H1 (cell line): Measurements from ENCODE around the gene TEDC1. TPM values are rescaled to one million over a fixed set of nuclear protein-coding genes. Genes with fewer than 3 reads are reported as not detected.

Experiments used
- CTCF ChIA-PET: fragments of 300-600 bp; sonication (Branson Sonifier 250); formaldehyde crosslinking; loops from one replicate; lab custom pipeline; 2021; ENCODE audit not compliant: partially characterized antibody; lab: Charles Lee
- POLR2A ChIA-PET: fragments of 300-600 bp; sonication (Branson Sonifier 250); formaldehyde crosslinking; loops from one replicate; lab custom pipeline; 2021; ENCODE audit warnings: inconsistent platforms; ENCODE audit not compliant: partially characterized antibody; lab: Charles Lee
- DNase-seq, 2 experiments: peaks; one replicate each; pipeline versions ENCODE4 v3.0.0 to v3.0.0-alpha.2; 2010 to 2022; ENCODE audit warnings: low spot score in 2 of 2, low read depth in 1 of 2, mixed read lengths in 1 of 2
- FAIRE-seq: peaks from 2 replicates; lab custom pipeline; 2011; peaks lifted over from hg19 to GRCh38; lab: Jason Lieb, UNC
- H2AFZ ChIP-seq: 2 replicates; pipeline ENCODE4 v1.8.1; 2012; ENCODE audit warnings: low read length, inconsistent platforms
- H2AK5ac ChIP-seq: 2 replicates; pipeline ENCODE4 v1.6.1; 2013; ENCODE audit warnings: low read depth, low read length
- H2BK120ac ChIP-seq: replicated peaks from 2 replicates; pipeline ENCODE3; 2013; ENCODE audit warnings: low read depth, low read length, inconsistent platforms
- H2BK12ac ChIP-seq: 2 replicates; pipeline ENCODE4 v1.6.1; 2013; ENCODE audit warnings: low read depth, low read length
- H2BK15ac ChIP-seq: 2 replicates; pipeline ENCODE4 v1.6.1; 2013; ENCODE audit warnings: low read length
- H2BK20ac ChIP-seq: 2 replicates; pipeline ENCODE4 v1.6.1; 2013; ENCODE audit warnings: low read length
- H2BK5ac ChIP-seq: 2 replicates; pipeline ENCODE4 v1.6.1; 2013; ENCODE audit warnings: low read depth, low read length
- H3K14ac ChIP-seq: 2 replicates; pipeline ENCODE4 v1.6.1; 2013; ENCODE audit warnings: inconsistent platforms; ENCODE audit not compliant: insufficient read length
- H3K18ac ChIP-seq: 2 replicates; pipeline ENCODE4 v1.6.1; 2013; ENCODE audit warnings: low read length; ENCODE audit errors: extremely low read depth
- H3K23ac ChIP-seq: 2 replicates; pipeline ENCODE4 v1.6.1; 2013; ENCODE audit warnings: inconsistent platforms; ENCODE audit not compliant: insufficient read length
- H3K23me2 ChIP-seq: 2 replicates; pipeline ENCODE4 v1.6.1; 2013; ENCODE audit warnings: low read depth, low read length
- H3K27ac ChIP-seq: 2 replicates; pipeline ENCODE4 v1.6.1; 2011; ENCODE audit warnings: low read depth, low read length, inconsistent platforms
- H3K27me3 ChIP-seq, 4 experiments: replicated peaks in 1 of 4; 1 replicate in 1 of 4; 2 replicates in 3 of 4; pipeline versions ENCODE4 v1.6.1 to v1.8.1; 2011 to 2013; ENCODE audit warnings: low read length in 3 of 4, mild to moderate bottlenecking in 3 of 4, inconsistent platforms in 2 of 4, mixed read lengths in 2 of 4, moderate library complexity in 1 of 4; ENCODE audit not compliant: control insufficient read depth in 3 of 4, insufficient read depth in 3 of 4; ENCODE audit errors: extremely low read depth in 1 of 4
- H3K36me3 ChIP-seq, 4 experiments: 2 replicates each; pipeline versions ENCODE4 v1.6.1 to v1.8.1; 2011 to 2013; ENCODE audit warnings: mild to moderate bottlenecking in 4 of 4, low read length in 3 of 4, moderate library complexity in 2 of 4, control low read depth in 1 of 4, inconsistent platforms in 1 of 4; ENCODE audit not compliant: insufficient read depth in 4 of 4, control insufficient read depth in 2 of 4
- H3K4ac ChIP-seq: replicated peaks from 2 replicates; pipeline ENCODE3; 2013; ENCODE audit warnings: low read length, low read depth, mixed read lengths, inconsistent platforms; ENCODE audit not compliant: insufficient read length
- H3K4me1 ChIP-seq, 4 experiments: replicated peaks in 1 of 4; 1 replicate in 1 of 4; 2 replicates in 3 of 4; pipeline versions ENCODE4 v1.6.1 to v1.8.1; 2011 to 2013; ENCODE audit warnings: low read length in 3 of 4, inconsistent platforms in 2 of 4, mixed read lengths in 1 of 4; ENCODE audit not compliant: insufficient read depth in 4 of 4, control insufficient read depth in 3 of 4
- H3K4me2 ChIP-seq, 2 experiments: 2 replicates each; pipeline versions ENCODE4 v1.6.1 to v1.8.1; 2011 to 2013; ENCODE audit warnings: low read depth in 2 of 2, low read length in 2 of 2, control low read depth in 1 of 2, inconsistent platforms in 1 of 2, mild to moderate bottlenecking in 1 of 2; ENCODE audit not compliant: insufficient read depth in 1 of 2
- H3K4me3 ChIP-seq, 4 experiments: fragments of 200-600, 300-600 bp in 1 of 4; sonication (generic), shearing (Covaris generic), sonication (Bioruptor Twin) in 1 of 4; 2 replicates each; pipeline versions ENCODE4 v1.5.1 to v1.8.1; 2011 to 2016; ENCODE audit warnings: low read length in 4 of 4, low read depth in 3 of 4, control low read depth in 2 of 4, inconsistent platforms in 2 of 4, mild to moderate bottlenecking in 2 of 4, mixed read lengths in 1 of 4, moderate library complexity in 1 of 4; ENCODE audit not compliant: insufficient read depth in 2 of 4; ENCODE audit errors: extremely low read depth in 1 of 4
- H3K56ac ChIP-seq: replicated peaks from 2 replicates; pipeline ENCODE3; 2013; ENCODE audit warnings: low read depth, mild to moderate bottlenecking, mixed read lengths, low read length, inconsistent platforms; ENCODE audit not compliant: insufficient read length
- H3K79me1 ChIP-seq: 2 replicates; pipeline ENCODE4 v1.6.1; 2013; ENCODE audit warnings: low read depth, low read length, control low read depth
- H3K79me2 ChIP-seq, 2 experiments: 2 replicates each; pipeline versions ENCODE4 v1.6.1 to v1.8.1; 2012 to 2013; ENCODE audit warnings: low read length in 2 of 2, mild to moderate bottlenecking in 2 of 2, inconsistent platforms in 1 of 2; ENCODE audit not compliant: insufficient read depth in 2 of 2, control insufficient read depth in 1 of 2
- H3K9ac ChIP-seq, 4 experiments: replicated peaks in 1 of 4; 1 replicate in 1 of 4; 2 replicates in 3 of 4; pipeline versions ENCODE4 v1.6.1 to v1.8.1; 2011 to 2013; ENCODE audit warnings: low read depth in 3 of 4, low read length in 3 of 4, control low read depth in 2 of 4, mild to moderate bottlenecking in 2 of 4, moderate library complexity in 2 of 4, inconsistent platforms in 1 of 4; ENCODE audit errors: extremely low read depth in 1 of 4
- H3K9me3 ChIP-seq, 2 experiments: 2 replicates each; pipeline versions ENCODE4 v1.6.1 to v1.8.1; 2012 to 2013; ENCODE audit warnings: mild to moderate bottlenecking in 2 of 2, moderate library complexity in 2 of 2, control low read depth in 1 of 2, inconsistent platforms in 1 of 2, low read depth in 1 of 2, low read length in 1 of 2, mixed read lengths in 1 of 2; ENCODE audit not compliant: insufficient read depth in 2 of 2
- H4K20me1 ChIP-seq, 2 experiments: replicated peaks in 1 of 2; 2 replicates each; pipeline versions ENCODE3 to v1.8.1; 2011 to 2013; ENCODE audit warnings: inconsistent platforms in 2 of 2, low read length in 2 of 2, mild to moderate bottlenecking in 1 of 2; ENCODE audit not compliant: insufficient read depth in 2 of 2, control insufficient read depth in 1 of 2
- H4K5ac ChIP-seq: 2 replicates; pipeline ENCODE4 v1.6.1; 2013; ENCODE audit warnings: low read length, low read depth, mixed read lengths, inconsistent platforms; ENCODE audit not compliant: insufficient read length
- H4K8ac ChIP-seq: 2 replicates; pipeline ENCODE4 v1.8.0; 2013; ENCODE audit warnings: mild to moderate bottlenecking, moderate library complexity, low read length, inconsistent platforms; ENCODE audit not compliant: insufficient read depth; ENCODE audit errors: extremely low read depth
- H4K91ac ChIP-seq: replicated peaks from 2 replicates; pipeline ENCODE3; 2013; ENCODE audit warnings: low read length, mixed read lengths, inconsistent platforms; ENCODE audit not compliant: insufficient read length
- CHD1 ChIP-seq: IDR thresholded peaks from 2 replicates; pipeline ENCODE4 v1.6.1; 2012; ENCODE audit warnings: low read depth, low read length, improper control_type of control experiment
- EGR1 ChIP-seq: IDR thresholded peaks from 2 replicates; pipeline ENCODE4 v1.6.1; 2011; ENCODE audit warnings: low read depth, low read length, borderline replicate concordance
- HDAC6 ChIP-seq: IDR thresholded peaks from one replicate; pipeline ENCODE4 v1.7.1; 2012; ENCODE audit warnings: low read depth, mild to moderate bottlenecking, inconsistent platforms, low read length, moderate library complexity
- MAFK ChIP-seq: IDR thresholded peaks from 2 replicates; pipeline ENCODE4 v1.6.1; 2012; ENCODE audit warnings: low read depth, mild to moderate bottlenecking, improper control_type of control experiment, low read length
- NANOG ChIP-seq: IDR thresholded peaks from 2 replicates; pipeline ENCODE4 v1.6.1; 2011; ENCODE audit warnings: low read length, low read depth, mild to moderate bottlenecking, inconsistent platforms; ENCODE audit not compliant: insufficient read depth, poor library complexity, severe bottlenecking
- NRF1 ChIP-seq: IDR thresholded peaks from 2 replicates; pipeline ENCODE4 v1.6.1; 2011; ENCODE audit warnings: mild to moderate bottlenecking, low read depth, low read length, improper control_type of control experiment
- PHF8 ChIP-seq: fragments of 200-600 bp; sonication (generic); conservative IDR thresholded peaks from 2 replicates; pipeline ENCODE4 v1.7.1; 2012; ENCODE audit warnings: low read depth, mild to moderate bottlenecking, inconsistent platforms, low read length, moderate library complexity
- RNF2 ChIP-seq: fragments of 200-900, 300-1000 bp; sonication (generic); IDR thresholded peaks from 2 replicates; pipeline ENCODE4 v1.7.1; 2016; ENCODE audit warnings: borderline replicate concordance, low read depth, mild to moderate bottlenecking, antibody characterized with exemption, low read length; ENCODE audit not compliant: poor library complexity, severe bottlenecking; ENCODE audit errors: missing control alignments
- SIX5 ChIP-seq: IDR thresholded peaks from 2 replicates; pipeline ENCODE4 v1.6.1; 2011; ENCODE audit warnings: mild to moderate bottlenecking, low read depth, low read length
- SP4 ChIP-seq: IDR thresholded peaks from 2 replicates; pipeline ENCODE4 v1.6.1; 2012; ENCODE audit warnings: low read length, inconsistent platforms
- TAF1 ChIP-seq: IDR thresholded peaks from 2 replicates; pipeline ENCODE4 v1.6.1; 2011; ENCODE audit warnings: mild to moderate bottlenecking, low read depth, low read length
- WGBS, 2 experiments: shearing (Covaris generic) in 1 of 2; methylation state at CpG; one replicate each; pipeline versions ENCODE4 v1.1.6 to v1.1.7; 2013 to 2015; ENCODE audit warnings: low lambda C conversion rate in 2 of 2, mixed read lengths in 2 of 2, inconsistent platforms in 1 of 2, low coverage in 1 of 2, missing lambda C conversion rate in 1 of 2; ENCODE audit not compliant: insufficient replicate concordance in 2 of 2, insufficient coverage in 1 of 2, insufficient read length in 1 of 2; ENCODE audit errors: extremely low coverage in 1 of 2, missing lambda C conversion rate in 1 of 2; 5-methylcytosine and 5-hydroxymethylcytosine counted together
- polyA plus RNA-seq, 7 experiments: library from polyadenylated mRNA; depleted of rRNA in 3 of 7; stranded (reverse) in 5 of 7; unstranded in 2 of 7; fragments of >200 nt in 5 of 7; fragments of 200-250 nt in 2 of 7; gene quantifications; 1 replicate in 5 of 7; 2 replicates in 1 of 7; 4 replicates in 1 of 7; pipeline versions ENCODE4 v1.2.1 to v1.2.3, GENCODE V29; 2011 to 2013; ENCODE audit warnings: missing spikeins in 2 of 7, mixed read lengths in 2 of 7
- total RNA-seq: library from RNA; stranded (reverse); fragmentation: NEBNext Ultra II Directional; extraction: Animal tissue kit (Norgen Biotek cat#: 25700); gene quantifications from 2 replicates; pipeline ENCODE4 v1.2.1, GENCODE V29; 2021
- TF ChIP-seq, protein P1 (sequence below): IDR thresholded peaks from 2 replicates; pipeline ENCODE4 v1.6.1; 2012; ENCODE audit warnings: inconsistent platforms

TEDC1 gene
- total and polyA plus RNA-seq, 2 of the 8 experiments (the other 6 are each of a cell fraction or from before 2014, with no cell fraction given), result 5.6 to 14.8 TPM

DNA sequence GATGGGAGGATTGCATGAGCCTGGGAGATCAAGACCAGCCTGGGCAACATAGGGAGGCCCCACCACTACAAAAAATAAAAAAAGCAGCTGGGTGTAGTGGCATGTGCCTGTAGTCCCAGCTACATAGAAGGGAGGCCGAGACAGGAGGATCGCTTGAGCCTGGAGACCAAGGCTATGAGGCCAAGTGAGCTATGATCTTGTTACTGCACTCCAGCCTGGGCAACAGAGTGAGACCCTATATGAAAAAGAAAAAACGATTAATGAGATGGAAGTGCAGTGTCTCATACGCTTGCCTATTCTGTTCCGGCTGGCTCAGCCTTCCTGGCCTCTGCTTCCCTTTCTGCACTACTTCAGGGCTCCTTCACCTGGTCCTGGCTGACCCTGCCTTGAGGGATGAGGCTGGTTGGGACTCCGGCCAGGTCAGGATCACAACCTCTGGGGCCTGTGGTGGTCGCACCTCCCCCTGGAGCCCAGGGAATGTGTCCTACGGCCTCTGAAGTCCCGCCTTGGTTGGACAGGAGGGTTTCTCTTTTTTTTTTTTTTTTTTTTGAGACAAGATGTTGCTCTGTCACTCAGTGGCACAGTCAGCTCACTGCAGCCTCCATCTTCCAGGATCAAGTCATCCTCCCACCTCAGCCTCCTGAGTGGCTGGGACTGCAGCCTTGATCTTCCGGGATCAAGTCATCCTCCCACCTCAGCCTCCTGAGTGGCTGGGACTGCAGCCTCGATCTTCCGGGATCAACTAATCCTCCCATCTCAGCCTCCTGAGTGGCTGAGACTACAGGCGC lies 10.7 kb downstream of the TEDC1 start:
- Histone ChIP-seq H3K23me2 (no peaks in the 10 kb centered on the region), H2BK120ac (no peak overlapping the region), H2BK15ac (no peak overlapping the region), H3K56ac (no peak overlapping the region), H2BK5ac (no peak overlapping the region), H3K79me2 (no peaks in the 10 kb centered on the region), H3K4me2 (no peak overlapping the region), H3K36me3 (no peaks in the 10 kb centered on the region), H4K8ac (no peak overlapping the region), H3K4ac (no peak overlapping the region), H3K79me1 (no peaks in the 10 kb centered on the region), H3K18ac (no peak overlapping the region), H3K27ac (no peak overlapping the region), H4K5ac (no peak overlapping the region), H3K9me3 (no peaks in the 10 kb centered on the region), H3K14ac (no peak overlapping the region), H2AFZ (no peak overlapping the region), H2BK12ac (no peak overlapping the region), H2AK5ac (no peak overlapping the region), H3K4me3 (no peak overlapping the region), H3K23ac (no peak overlapping the region), H2BK20ac (no peak overlapping the region), H3K9ac (no peak overlapping the region), H4K20me1 (peaks cover 0 to 2% of the 10 kb centered on the region in 2 experiments), H3K4me1 (peaks cover 0 to 3% (median 0%) of the 10 kb centered on the region in 4 experiments; a peak in 2 of 7 replicates), H3K27me3 (no peaks in the 10 kb centered on the region), H4K91ac (no peak overlapping the region)
- ChIA-PET POLR2A (interaction anchor here (1.1 to 1.7 kb wide), 2 partner anchors 9 to 54 kb away, joined by 3 to 4 read pairs; no protein-coding TSS in a partner anchor), CTCF (interaction anchor here (0.6 to 1.3 kb wide), 3 partner anchors 12 to 49 kb away, joined by 3 to 5 read pairs (median 3); partner anchors contain the start of gene CRIP1)
- TF ChIP-seq MAFK, result no peak
- TF ChIP-seq, protein P1, sequence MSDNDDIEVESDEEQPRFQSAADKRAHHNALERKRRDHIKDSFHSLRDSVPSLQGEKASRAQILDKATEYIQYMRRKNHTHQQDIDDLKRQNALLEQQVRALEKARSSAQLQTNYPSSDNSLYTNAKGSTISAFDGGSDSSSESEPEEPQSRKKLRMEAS, result no peak
- TF ChIP-seq NANOG, result no peak
- TF ChIP-seq RNF2, result no peak
- no peak for TF ChIP-seq CHD1
- TF ChIP-seq NRF1, result no peak
- no peak for TF ChIP-seq HDAC6
- no peak for TF ChIP-seq SIX5
- no peak for TF ChIP-seq SP4
- no peak for TF ChIP-seq EGR1
- TF ChIP-seq PHF8, result no peak
- TF ChIP-seq TAF1, result no peak
- WGBS, 2 experiments, result 87% methylated on average over 11 of the region's 13 CpGs; no CpG with 5 or more reads in 1 of the 2 experiments
- FAIRE-seq (no peak), DNase-seq (no peak)
